ENCODE results near the gene CDK4.
"Not testable (repeated sequence)": the region's sequence is repeated elsewhere in the genome, so short reads cannot be mapped to it uniquely, and the experiment has no call there.

CDK4 gene

GRCh38 chr12:57717846-57718640 lies 34.1 kb downstream of the CDK4 start:
- Histone ChIP-seq H3K9me3 (ENCODE audit: control extremely low read depth in 1 of 5, control insufficient read depth in 4 of 5, insufficient read depth in 2 of 5, low read depth in 1 of 5, low read length in 4 of 5) (no peaks in the 10 kb centered on the region), H3K27me3 (replicated peaks in 2 of 5; ENCODE audit: control insufficient read depth in 4 of 5, insufficient read depth in 5 of 5, low read length in 4 of 5) (no peaks in the 10 kb centered on the region), H3K4me1 (ENCODE audit: control extremely low read depth in 1 of 4, control insufficient read depth in 4 of 4, insufficient read depth in 4 of 4, low read length in 3 of 4) (no peaks in the 10 kb centered on the region), H3K27ac (ENCODE audit: insufficient read depth in 1 of 2, low read depth in 1 of 2, low read length in 2 of 2, poor library complexity in 1 of 2, severe bottlenecking in 2 of 2) (no peak overlapping the region), H3K4me3 (ENCODE audit: control insufficient read depth in 1 of 7, extremely low read depth in 1 of 7, insufficient read depth in 4 of 7, low read depth in 2 of 7, low read length in 6 of 7) (no peak overlapping the region), H3K36me3 (ENCODE audit: control insufficient read depth in 4 of 4, insufficient read depth in 4 of 4, low read length in 3 of 4) (peaks cover 27 to 72% (median 60%) of the 10 kb centered on the region in 4 experiments)
- DNase-seq: no peak
- ChIA-PET CTCF (interaction anchor here (1.0 kb wide), 1 partner anchor 15 kb away, joined by 3 read pairs; no protein-coding TSS in a partner anchor), POLR2A (no interaction called here)
- 96% methylated on average over 20 of the region's 22 CpGs for WGBS (ENCODE audit: insufficient coverage)

GRCh38 chr12:57717131-57717530 lies 35.0 kb downstream of the CDK4 start:
- 100% methylated on average over 3 of the region's 5 CpGs for WGBS (ENCODE audit: insufficient coverage)
- ChIA-PET CTCF (no interaction called here), POLR2A (no interaction called here)
- DNase-seq: no peak
- Histone ChIP-seq H3K4me3 (ENCODE audit: control insufficient read depth in 1 of 7, extremely low read depth in 1 of 7, insufficient read depth in 4 of 7, low read depth in 2 of 7, low read length in 6 of 7) (no peak overlapping the region), H3K27ac (ENCODE audit: insufficient read depth in 1 of 2, low read depth in 1 of 2, low read length in 2 of 2, poor library complexity in 1 of 2, severe bottlenecking in 2 of 2) (no peak overlapping the region), H3K27me3 (replicated peaks in 2 of 5; ENCODE audit: control insufficient read depth in 4 of 5, insufficient read depth in 5 of 5, low read length in 4 of 5) (no peaks in the 10 kb centered on the region), H3K36me3 (ENCODE audit: control insufficient read depth in 4 of 4, insufficient read depth in 4 of 4, low read length in 3 of 4) (peaks cover 31 to 76% (median 59%) of the 10 kb centered on the region in 4 experiments), H3K4me1 (ENCODE audit: control extremely low read depth in 1 of 4, control insufficient read depth in 4 of 4, insufficient read depth in 4 of 4, low read length in 3 of 4) (no peaks in the 10 kb centered on the region), H3K9me3 (ENCODE audit: control extremely low read depth in 1 of 5, control insufficient read depth in 4 of 5, insufficient read depth in 2 of 5, low read depth in 1 of 5, low read length in 4 of 5) (peaks cover 0 to under 1% (median 0%) of the 10 kb centered on the region in 5 experiments)

GRCh38 chr12:57716305-57716704 lies 35.8 kb downstream of the CDK4 start:
- WGBS (ENCODE audit: insufficient coverage): 100% methylated on average over 1 of the region's 4 CpGs
- Histone ChIP-seq H3K27me3 (replicated peaks in 2 of 5; ENCODE audit: control insufficient read depth in 4 of 5, insufficient read depth in 5 of 5, low read length in 4 of 5) (no peaks in the 10 kb centered on the region), H3K36me3 (ENCODE audit: control insufficient read depth in 4 of 4, insufficient read depth in 4 of 4, low read length in 3 of 4) (peaks cover 30 to 76% (median 57%) of the 10 kb centered on the region in 4 experiments), H3K27ac (ENCODE audit: insufficient read depth in 1 of 2, low read depth in 1 of 2, low read length in 2 of 2, poor library complexity in 1 of 2, severe bottlenecking in 2 of 2) (no peak overlapping the region), H3K4me3 (ENCODE audit: control insufficient read depth in 1 of 7, extremely low read depth in 1 of 7, insufficient read depth in 4 of 7, low read depth in 2 of 7, low read length in 6 of 7) (no peak overlapping the region), H3K4me1 (ENCODE audit: control extremely low read depth in 1 of 4, control insufficient read depth in 4 of 4, insufficient read depth in 4 of 4, low read length in 3 of 4) (no peaks in the 10 kb centered on the region), H3K9me3 (ENCODE audit: control extremely low read depth in 1 of 5, control insufficient read depth in 4 of 5, insufficient read depth in 2 of 5, low read depth in 1 of 5, low read length in 4 of 5) (peaks cover 0 to 6% (median 0%) of the 10 kb centered on the region in 5 experiments)
- ChIA-PET POLR2A (no interaction called here), CTCF (no interaction called here)
- no peak for DNase-seq

DNA sequence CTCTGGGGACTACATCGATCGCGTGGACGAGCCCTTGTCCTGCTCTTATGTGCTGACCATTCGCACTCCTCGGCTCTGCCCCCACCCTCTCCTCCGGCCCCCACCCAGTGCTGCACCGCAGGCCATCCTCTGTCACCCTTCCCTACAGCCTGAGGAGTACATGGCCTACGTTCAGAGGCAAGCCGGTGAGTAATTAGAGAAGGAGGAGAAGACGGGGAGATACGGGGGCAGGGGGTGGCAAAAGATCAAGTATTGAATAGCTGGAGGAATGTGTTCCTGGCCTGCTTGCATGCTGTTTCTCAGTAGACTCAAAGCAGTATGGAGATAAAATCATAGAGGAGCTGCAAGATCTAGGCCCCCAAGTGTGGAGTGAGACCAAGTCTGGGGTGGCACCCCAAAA lies 36.3 kb downstream of the CDK4 start:
- POLR2A ChIA-PET: no interaction called here
- H3K9me3 ChIP-seq (ENCODE audit: control extremely low read depth in 1 of 5, control insufficient read depth in 4 of 5, insufficient read depth in 2 of 5, low read depth in 1 of 5, low read length in 4 of 5): peaks cover 0 to 6% (median 0%) of the 10 kb centered on the region in 5 experiments
- DNase-seq: no peak
- H3K27me3 ChIP-seq (replicated peaks in 2 of 5; ENCODE audit: control insufficient read depth in 4 of 5, insufficient read depth in 5 of 5, low read length in 4 of 5): no peaks in the 10 kb centered on the region
- CTCF ChIA-PET: no interaction called here
- H3K4me3 ChIP-seq (ENCODE audit: control insufficient read depth in 1 of 7, extremely low read depth in 1 of 7, insufficient read depth in 4 of 7, low read depth in 2 of 7, low read length in 6 of 7): no peak overlapping the region
- no peaks in the 10 kb centered on the region for H3K4me1 ChIP-seq (ENCODE audit: control extremely low read depth in 1 of 4, control insufficient read depth in 4 of 4, insufficient read depth in 4 of 4, low read length in 3 of 4)
- peaks cover 27 to 73% (median 54%) of the 10 kb centered on the region in 4 experiments for H3K36me3 ChIP-seq (ENCODE audit: control insufficient read depth in 4 of 4, insufficient read depth in 4 of 4, low read length in 3 of 4)
- no peak overlapping the region for H3K27ac ChIP-seq (ENCODE audit: insufficient read depth in 1 of 2, low read depth in 1 of 2, low read length in 2 of 2, poor library complexity in 1 of 2, severe bottlenecking in 2 of 2)
- WGBS (ENCODE audit: insufficient coverage): 100% methylated on average over 4 of the region's 12 CpGs

DNA sequence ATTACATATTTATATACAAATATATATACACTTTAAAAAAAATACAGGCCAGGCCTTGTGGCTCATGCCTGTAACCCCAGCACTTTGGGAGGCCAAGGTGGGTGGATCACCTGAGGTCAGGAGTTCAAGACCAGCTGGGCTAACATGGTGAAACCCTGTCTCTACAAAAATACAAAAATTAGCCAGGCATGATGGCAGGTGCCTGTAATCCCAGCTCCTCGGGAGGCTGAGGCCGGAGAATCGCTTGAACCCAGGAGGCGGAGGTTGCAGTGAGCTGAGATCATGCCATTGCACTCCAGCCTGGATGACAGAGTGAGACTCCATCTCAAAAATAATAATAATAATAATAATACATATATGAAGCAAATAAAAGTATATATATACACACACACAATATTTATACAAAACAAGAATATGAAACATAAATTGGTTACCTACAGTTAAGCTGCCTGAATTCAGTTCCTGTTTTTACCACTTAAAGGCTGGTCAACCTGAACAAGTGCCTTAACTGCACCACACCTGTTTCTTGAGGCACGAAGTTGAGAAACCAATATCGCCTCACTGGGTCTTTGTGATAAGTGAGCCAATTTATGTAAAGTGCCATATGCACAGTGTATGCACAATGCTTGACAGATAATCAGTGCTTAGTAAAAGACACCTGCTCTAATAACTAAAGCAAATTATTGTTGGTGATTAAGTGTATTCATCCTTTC lies 36.9 kb downstream of the CDK4 start:
- H3K4me3 ChIP-seq (ENCODE audit: control insufficient read depth in 1 of 7, extremely low read depth in 1 of 7, insufficient read depth in 4 of 7, low read depth in 2 of 7, low read length in 6 of 7); H3K9me3 ChIP-seq (ENCODE audit: control extremely low read depth in 1 of 5, control insufficient read depth in 4 of 5, insufficient read depth in 2 of 5, low read depth in 1 of 5, low read length in 4 of 5); DNase-seq; POLR2A ChIA-PET; H3K27me3 ChIP-seq (replicated peaks in 2 of 5; ENCODE audit: control insufficient read depth in 4 of 5, insufficient read depth in 5 of 5, low read length in 4 of 5); H3K27ac ChIP-seq (ENCODE audit: insufficient read depth in 1 of 2, low read depth in 1 of 2, low read length in 2 of 2, poor library complexity in 1 of 2, severe bottlenecking in 2 of 2); H3K4me1 ChIP-seq (ENCODE audit: control extremely low read depth in 1 of 4, control insufficient read depth in 4 of 4, insufficient read depth in 4 of 4, low read length in 3 of 4); CTCF ChIA-PET: not testable (repeated sequence)
- WGBS (ENCODE audit: insufficient coverage): 87% methylated on average over 5 of the region's 6 CpGs
- H3K36me3 ChIP-seq (ENCODE audit: control insufficient read depth in 4 of 4, insufficient read depth in 4 of 4, low read length in 3 of 4): peaks cover 27 to 69% (median 49%) of the 10 kb centered on the region in 4 experiments

GRCh38 chr12:57713209-57713608 lies 38.9 kb downstream of the CDK4 start:
- WGBS (ENCODE audit: insufficient coverage): 100% methylated on average over 4 of the region's 5 CpGs
- Histone ChIP-seq H3K4me3 (ENCODE audit: control insufficient read depth in 1 of 7, extremely low read depth in 1 of 7, insufficient read depth in 4 of 7, low read depth in 2 of 7, low read length in 6 of 7) (no peak overlapping the region), H3K27ac (ENCODE audit: insufficient read depth in 1 of 2, low read depth in 1 of 2, low read length in 2 of 2, poor library complexity in 1 of 2, severe bottlenecking in 2 of 2) (no peak overlapping the region), H3K27me3 (replicated peaks in 2 of 5; ENCODE audit: control insufficient read depth in 4 of 5, insufficient read depth in 5 of 5, low read length in 4 of 5) (no peaks in the 10 kb centered on the region), H3K4me1 (ENCODE audit: control extremely low read depth in 1 of 4, control insufficient read depth in 4 of 4, insufficient read depth in 4 of 4, low read length in 3 of 4) (peaks cover 0 to 3% (median 0%) of the 10 kb centered on the region in 4 experiments), H3K9me3 (ENCODE audit: control extremely low read depth in 1 of 5, control insufficient read depth in 4 of 5, insufficient read depth in 2 of 5, low read depth in 1 of 5, low read length in 4 of 5) (peaks cover 0 to 6% (median 0%) of the 10 kb centered on the region in 5 experiments), H3K36me3 (ENCODE audit: control insufficient read depth in 4 of 4, insufficient read depth in 4 of 4, low read length in 3 of 4) (peaks cover 23 to 49% (median 31%) of the 10 kb centered on the region in 4 experiments)
- no peak for DNase-seq
- CTCF ChIA-PET: interaction anchor here (1.1 to 1.4 kb wide), 4 partner anchors 10 to 44 kb away, joined by 3 to 5 read pairs (median 4); no protein-coding TSS in a partner anchor
- POLR2A ChIA-PET: no interaction called here

GRCh38 chr12:57712701-57713100 lies 39.4 kb downstream of the CDK4 start:
- Histone ChIP-seq H3K4me1 (ENCODE audit: control extremely low read depth in 1 of 4, control insufficient read depth in 4 of 4, insufficient read depth in 4 of 4, low read length in 3 of 4) (peaks cover 0 to 3% (median 0%) of the 10 kb centered on the region in 4 experiments), H3K4me3 (ENCODE audit: control insufficient read depth in 1 of 7, extremely low read depth in 1 of 7, insufficient read depth in 4 of 7, low read depth in 2 of 7, low read length in 6 of 7) (no peak overlapping the region), H3K9me3 (ENCODE audit: control extremely low read depth in 1 of 5, control insufficient read depth in 4 of 5, insufficient read depth in 2 of 5, low read depth in 1 of 5, low read length in 4 of 5) (peaks cover 0 to 6% (median 0%) of the 10 kb centered on the region in 5 experiments), H3K36me3 (ENCODE audit: control insufficient read depth in 4 of 4, insufficient read depth in 4 of 4, low read length in 3 of 4) (peaks cover 20 to 44% (median 27%) of the 10 kb centered on the region in 4 experiments), H3K27me3 (replicated peaks in 2 of 5; ENCODE audit: control insufficient read depth in 4 of 5, insufficient read depth in 5 of 5, low read length in 4 of 5) (no peaks in the 10 kb centered on the region), H3K27ac (ENCODE audit: insufficient read depth in 1 of 2, low read depth in 1 of 2, low read length in 2 of 2, poor library complexity in 1 of 2, severe bottlenecking in 2 of 2) (no peak overlapping the region)
- no peak for DNase-seq
- 100% methylated on average over 2 of the region's 3 CpGs for WGBS (ENCODE audit: insufficient coverage)
- CTCF ChIA-PET: interaction anchor here (1.1 to 1.3 kb wide), 2 partner anchors 10 to 16 kb away, joined by 3 to 4 read pairs; no protein-coding TSS in a partner anchor
- POLR2A ChIA-PET: no interaction called here
